K562 (cell line): Measurements from ENCODE around the gene CCDC69. TPM values are rescaled to one million over a fixed set of nuclear protein-coding genes. Genes with fewer than 3 reads are reported as not detected.

Source experiments
- ADNP ChIP-seq: fragments of 200-800 bp; sonication (Bioruptor generic); IDR thresholded peaks from 2 replicates; pipeline ENCODE4 v1.6.1; 2016; ENCODE audit warnings: missing genetic modification characterization, missing compliant biosample characterization
- ARID3B ChIP-seq: fragments of 250-450 bp; sonication (Bioruptor Pico); IDR thresholded peaks from 2 replicates; pipeline ENCODE4 v1.4.0; 2020; ENCODE audit warnings: borderline replicate concordance
- BCLAF1 ChIP-seq, 2 experiments: fragments of 450-650 bp in 1 of 2; IDR thresholded peaks; 2 replicates each; pipeline ENCODE4 v1.6.1; 2011 to 2017; ENCODE audit warnings: low read depth in 2 of 2, antibody characterized with exemption in 1 of 2, borderline replicate concordance in 1 of 2, low read length in 1 of 2, mild to moderate bottlenecking in 1 of 2, mixed read lengths in 1 of 2; ENCODE audit not compliant: control insufficient read depth in 1 of 2
- BMI1 ChIP-seq: fragments of 150-350 bp; IDR thresholded peaks from 2 replicates; pipeline ENCODE4 v1.6.1; 2014; ENCODE audit warnings: low read length
- FOXP1 ChIP-seq: sonication (generic); formaldehyde crosslinking; IDR thresholded peaks from 2 replicates; pipeline ENCODE4 v1.8.0; 2022; ENCODE audit warnings: mild to moderate bottlenecking, missing genetic modification reagents
- MAFK ChIP-seq: IDR thresholded peaks from 2 replicates; pipeline ENCODE4 v1.6.1; 2011; ENCODE audit warnings: low read length, improper control_type of control experiment
- NFIC ChIP-seq: fragments of 450-650 bp; IDR thresholded peaks from 2 replicates; pipeline ENCODE4 v1.6.1; 2017; ENCODE audit warnings: mild to moderate bottlenecking, inconsistent platforms
- PRPF4 ChIP-seq: fragments of 200-400 bp; formaldehyde crosslinking; IDR thresholded peaks from one replicate; pipeline ENCODE4 v1.6.1; 2017; ENCODE audit warnings: low read length, low read depth, mild to moderate bottlenecking; ENCODE audit not compliant: insufficient read depth, poor library complexity, severe bottlenecking
- SIRT6 ChIP-seq: IDR thresholded peaks from one replicate; pipeline ENCODE4 v1.6.1; 2012; ENCODE audit warnings: low read depth, mild to moderate bottlenecking, control low read depth, inconsistent platforms, low read length, moderate library complexity
- SIX5 ChIP-seq, 2 experiments: IDR thresholded peaks; 2 replicates each; pipeline ENCODE4 v1.6.1; 2011; ENCODE audit warnings: low read length in 2 of 2, borderline replicate concordance in 1 of 2, low read depth in 1 of 2, mild to moderate bottlenecking in 1 of 2, moderate library complexity in 1 of 2; ENCODE audit not compliant: insufficient read depth in 1 of 2
- TFAP4 ChIP-seq: sonication (generic); formaldehyde crosslinking; IDR thresholded peaks from 2 replicates; pipeline ENCODE4 v1.8.0; 2022; ENCODE audit warnings: missing genetic modification reagents, mild to moderate bottlenecking, moderate library complexity, borderline replicate concordance
- THRB ChIP-seq: fragments of 450-650 bp; formaldehyde crosslinking; conservative IDR thresholded peaks from 2 replicates; pipeline ENCODE4 v1.4.0; 2022; ENCODE audit warnings: mild to moderate bottlenecking, missing genetic modification characterization
- ZBTB49 ChIP-seq: sonication (generic); formaldehyde crosslinking; IDR thresholded peaks from 2 replicates; pipeline ENCODE4 v1.8.0; 2022; ENCODE audit warnings: missing genetic modification reagents, mild to moderate bottlenecking, borderline replicate concordance
- ZBTB8A ChIP-seq: fragments of 450-650 bp; IDR thresholded peaks from 2 replicates; pipeline ENCODE4 v1.6.1; 2018; ENCODE audit warnings: mild to moderate bottlenecking, moderate library complexity; ENCODE audit not compliant: partially characterized antibody
- ZNF3 ChIP-seq: fragments of 250-450 bp; sonication (Bioruptor Pico); IDR thresholded peaks from 2 replicates; pipeline ENCODE4 v1.5.0; 2021; ENCODE audit warnings: mild to moderate bottlenecking, moderate library complexity
- ZNF316 ChIP-seq: fragments of 450-650 bp; IDR thresholded peaks from 2 replicates; pipeline ENCODE4 v1.6.1; 2016
- ZNF589 ChIP-seq: fragments of 200-800 bp; sonication (Bioruptor generic); IDR thresholded peaks from 2 replicates; pipeline ENCODE4 v1.6.1; 2016; ENCODE audit warnings: low read depth, missing genetic modification characterization, missing compliant biosample characterization
- polyA plus RNA-seq, 8 experiments: library from polyadenylated mRNA; depleted of rRNA in 4 of 8; stranded (reverse) in 5 of 8; unstranded in 3 of 8; fragments of >200 nt; fragmentation: Nextera tagmentation in 2 of 8; fragmentation: Illumina TruSeq in 1 of 8; extraction: Ambion mirVana in 2 of 8; extraction: Trizol in 1 of 8; gene quantifications; 2 replicates each; pipeline versions ENCODE4 v1.2.1 to v1.2.3, GENCODE V29; 2011 to 2014; ENCODE audit warnings: inconsistent platforms in 1 of 8, missing spikeins in 1 of 8
- total RNA-seq, 7 experiments: library from RNA; depleted of rRNA in 6 of 7; stranded (reverse); fragments of >200 nt in 6 of 7; fragmentation: Illumina TruSeq in 2 of 7; extraction: Trizol in 2 of 7; gene quantifications; 2 replicates each; pipeline versions ENCODE4 v1.2.1 to v1.2.3, GENCODE V29; 2011 to 2021; ENCODE audit warnings: low replicate concordance in 1 of 7

The CCDC69 gene
- total and polyA plus RNA-seq, 9 of the 15 experiments (the other 6 are each of a cell fraction or from before 2014, with no cell fraction given): 0.65 to 12.2 (median 7.6) TPM

GRCh38 chr5:151157426-151158286 is 66.2 kb downstream of the CCDC69 start, which contains the start of gene ANXA6 (continued):
- TF ChIP-seq TFAP4 (CRISPR knock-in tag) (peak; percentile 74; the same call in 1 of the 2 replicates), PRPF4 (no peak), BCLAF1 (IDR thresholded peaks at IDR 0.05; ENCODE audit: borderline replicate concordance in 1 of 2, control insufficient read depth in 1 of 2, low read depth in 2 of 2, low read length in 1 of 2) (no peak), THRB (CRISPR knock-in tag) (no peak), BMI1 (no peak), ZNF3 (CRISPR knock-in tag) (no peak), ZNF589 (no peak), SIX5 (IDR thresholded peaks at IDR 0.05; ENCODE audit: borderline replicate concordance in 1 of 2, insufficient read depth in 1 of 2, low read depth in 1 of 2, low read length in 2 of 2) (no peak), FOXP1 (CRISPR knock-in tag) (peak; percentile 61; the same call in 1 of the 2 replicates), NFIC (peak; percentile 69), MAFK (no peak), ZBTB49 (CRISPR knock-in tag) (no peak), ZBTB8A (no peak), ADNP (tag) (no peak), ZNF316 (peak; percentile 29; the same call in 1 of the 2 replicates), SIRT6 (no peak), ARID3B (CRISPR knock-in tag) (no peak)
